HepG2 (cell line): ENCODE measurements around the gene ZNF117. TPM values are rescaled to one million over a fixed set of nuclear protein-coding genes. Genes with fewer than 3 reads are reported as not detected.

Experiments used
- CENPX ChIP-seq: sonication (generic); formaldehyde crosslinking; IDR thresholded peaks from 2 replicates; pipeline ENCODE4 v1.9.0; 2021; ENCODE audit warnings: mild to moderate bottlenecking, missing genetic modification reagents, moderate library complexity
- GFI1 ChIP-seq: sonication (generic); formaldehyde crosslinking; IDR thresholded peaks from 2 replicates; pipeline ENCODE4 v1.5.0; 2020; ENCODE audit warnings: missing genetic modification reagents, mild to moderate bottlenecking, borderline replicate concordance
- JUNB ChIP-seq: sonication (generic); formaldehyde crosslinking; IDR thresholded peaks from 2 replicates; pipeline ENCODE4 v1.8.0; 2022; ENCODE audit warnings: missing genetic modification reagents, mild to moderate bottlenecking, borderline replicate concordance
- KAT7 ChIP-seq: IDR thresholded peaks from 2 replicates; pipeline ENCODE4 v1.6.1; 2018; ENCODE audit warnings: borderline replicate concordance, missing compliant biosample characterization
- NFYC ChIP-seq: IDR thresholded peaks from 2 replicates; pipeline ENCODE4 v1.6.1; 2016; ENCODE audit warnings: missing genetic modification reagents, missing compliant biosample characterization
- NR2C2 ChIP-seq: sonication (generic); formaldehyde crosslinking; IDR thresholded peaks from 2 replicates; pipeline ENCODE4 v1.4.0; 2020; ENCODE audit warnings: missing genetic modification reagents, mild to moderate bottlenecking, moderate library complexity, borderline replicate concordance
- SAFB2 ChIP-seq: sonication (generic); formaldehyde crosslinking; IDR thresholded peaks from 2 replicates; pipeline ENCODE4 v1.5.1; 2020; ENCODE audit warnings: missing genetic modification reagents, low read depth, mild to moderate bottlenecking, borderline replicate concordance
- SIN3B ChIP-seq: fragments of 150-350 bp; IDR thresholded peaks from 2 replicates; pipeline ENCODE4 v1.6.1; 2014; ENCODE audit warnings: low read length
- TEAD2 ChIP-seq: sonication (generic); formaldehyde crosslinking; IDR thresholded peaks from 2 replicates; pipeline ENCODE4 v1.9.0; 2021; ENCODE audit warnings: missing genetic modification reagents
- TSC22D2 ChIP-seq: sonication (generic); formaldehyde crosslinking; IDR thresholded peaks from 2 replicates; pipeline ENCODE4 v1.5.1; 2020; ENCODE audit warnings: missing genetic modification reagents, mild to moderate bottlenecking, borderline replicate concordance
- ZKSCAN8 ChIP-seq: IDR thresholded peaks from 2 replicates; pipeline ENCODE4 v1.6.1; 2016; ENCODE audit warnings: borderline replicate concordance, missing genetic modification reagents, missing compliant biosample characterization
- ZNF136 ChIP-seq: sonication (generic); formaldehyde crosslinking; IDR thresholded peaks from 2 replicates; pipeline ENCODE4 v1.8.1; 2022; ENCODE audit warnings: low read depth, mild to moderate bottlenecking, moderate library complexity, missing genetic modification reagents
- ZNF33B ChIP-seq: sonication (generic); formaldehyde crosslinking; IDR thresholded peaks from 2 replicates; pipeline ENCODE4 v1.5.1; 2020; ENCODE audit warnings: mild to moderate bottlenecking, missing genetic modification reagents
- ZNF510 ChIP-seq: sonication (generic); formaldehyde crosslinking; IDR thresholded peaks from 2 replicates; pipeline ENCODE4 v1.4.0; 2020; ENCODE audit warnings: low read depth, mild to moderate bottlenecking, missing genetic modification reagents
- ZNF543 ChIP-seq: sonication (generic); formaldehyde crosslinking; IDR thresholded peaks from 2 replicates; pipeline ENCODE4 v1.4.0; 2020; ENCODE audit warnings: mild to moderate bottlenecking, missing genetic modification reagents
- ZNF7 ChIP-seq: IDR thresholded peaks from 2 replicates; pipeline ENCODE4 v1.6.1; 2016; ENCODE audit warnings: missing biosample characterization, missing genetic modification reagents
- polyA plus RNA-seq, 8 experiments: library from polyadenylated mRNA; depleted of rRNA in 3 of 8; stranded (reverse) in 7 of 8; unstranded in 1 of 8; fragments of >200 nt; fragmentation: Illumina TruSeq in 4 of 8; extraction: Trizol in 4 of 8; gene quantifications; 2 replicates each; pipeline versions ENCODE4 v1.2.1 to v1.2.3, GENCODE V29; 2011 to 2016; ENCODE audit warnings: low read depth in 4 of 8, missing spikeins in 1 of 8, mixed read lengths in 1 of 8; ENCODE audit not compliant: insufficient read depth in 1 of 8
- total RNA-seq, 5 experiments: library from RNA; depleted of rRNA; stranded (reverse); fragments of >200 nt; fragmentation: Illumina TruSeq; extraction: Trizol; gene quantifications; 2 replicates each; pipeline ENCODE4 v1.2.3, GENCODE V29; 2016; ENCODE audit warnings: low read depth in 1 of 5
- TF ChIP-seq, protein P1 (sequence below): IDR thresholded peaks from 2 replicates; pipeline ENCODE4 v1.6.1; 2016; ENCODE audit warnings: control low read depth
- TF ChIP-seq, protein P2 (sequence below): sonication (generic); formaldehyde crosslinking; IDR thresholded peaks from 2 replicates; pipeline ENCODE4 v1.8.1; 2023; ENCODE audit warnings: mild to moderate bottlenecking, missing genetic modification reagents, borderline replicate concordance
- TF ChIP-seq, protein P3 (sequence below): sonication (generic); formaldehyde crosslinking; conservative IDR thresholded peaks from 2 replicates; pipeline ENCODE4 v1.8.0; 2022; ENCODE audit warnings: low read depth, missing genetic modification reagents
- TF ChIP-seq, protein P4 (sequence below): IDR thresholded peaks from 2 replicates; pipeline ENCODE4 v1.6.1; 2018; ENCODE audit warnings: missing genetic modification reagents, mild to moderate bottlenecking, missing compliant biosample characterization
- TF ChIP-seq, protein P5 (sequence below): sonication (generic); formaldehyde crosslinking; IDR thresholded peaks from 2 replicates; pipeline ENCODE4 v1.5.0; 2020; ENCODE audit warnings: missing genetic modification reagents
- TF ChIP-seq, protein P6 (sequence below): sonication (generic); formaldehyde crosslinking; IDR thresholded peaks from 2 replicates; pipeline ENCODE4 v1.4.0; 2020; ENCODE audit warnings: missing genetic modification reagents
- TF ChIP-seq, protein P7 (sequence below): sonication (generic); formaldehyde crosslinking; IDR thresholded peaks from 2 replicates; pipeline ENCODE4 v1.4.0; 2020; ENCODE audit warnings: missing genetic modification reagents

ZNF117 gene
- total and polyA plus RNA-seq, 2 of the 13 experiments (the other 11 are each of a cell fraction or from before 2014, with no cell fraction given) = 6.6 to 20.0 TPM

DNA sequence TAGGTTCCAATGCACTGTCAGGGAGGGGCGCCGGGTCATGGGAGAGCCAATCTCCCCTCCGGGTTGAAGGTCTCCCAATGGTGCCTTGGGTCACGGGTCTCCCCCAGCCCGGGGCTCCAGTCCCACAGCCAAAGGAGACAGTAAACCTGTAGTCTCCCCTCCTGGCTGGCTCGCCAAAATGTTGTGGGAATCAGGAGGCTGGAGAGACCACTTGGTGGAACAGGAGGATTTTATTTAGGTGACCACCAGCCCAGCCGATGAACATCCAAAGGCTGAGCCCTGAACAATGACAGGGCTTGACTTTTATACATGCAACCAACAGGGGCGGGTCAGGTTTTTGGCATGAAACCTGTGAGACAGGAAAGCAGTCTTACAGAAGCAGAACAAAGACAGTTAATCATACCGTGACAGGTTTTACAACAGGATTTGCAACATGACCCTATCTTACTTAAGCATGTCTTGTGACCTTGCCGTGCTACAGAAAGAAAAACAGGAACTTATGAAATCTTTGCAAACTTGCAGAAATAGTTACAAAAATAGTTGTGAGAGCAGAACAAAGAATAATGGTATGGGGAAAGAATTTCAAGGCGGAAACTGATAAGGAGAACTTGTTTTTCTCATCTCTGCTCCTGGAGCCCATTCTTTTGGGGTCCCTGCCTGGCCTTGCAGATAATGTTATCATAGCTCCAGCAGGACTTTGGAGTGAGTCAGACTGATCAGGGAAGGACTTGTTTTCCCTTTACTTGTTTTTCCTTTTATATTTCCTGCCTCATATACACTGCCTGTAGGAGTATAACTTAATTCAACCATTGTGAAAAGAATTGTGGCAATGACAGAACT lies 8.5 kb upstream of the ZNF117 start (continued):
- TF ChIP-seq ZKSCAN8 (CRISPR knock-in tag) = peak; percentile 95
- TF ChIP-seq, protein P1, sequence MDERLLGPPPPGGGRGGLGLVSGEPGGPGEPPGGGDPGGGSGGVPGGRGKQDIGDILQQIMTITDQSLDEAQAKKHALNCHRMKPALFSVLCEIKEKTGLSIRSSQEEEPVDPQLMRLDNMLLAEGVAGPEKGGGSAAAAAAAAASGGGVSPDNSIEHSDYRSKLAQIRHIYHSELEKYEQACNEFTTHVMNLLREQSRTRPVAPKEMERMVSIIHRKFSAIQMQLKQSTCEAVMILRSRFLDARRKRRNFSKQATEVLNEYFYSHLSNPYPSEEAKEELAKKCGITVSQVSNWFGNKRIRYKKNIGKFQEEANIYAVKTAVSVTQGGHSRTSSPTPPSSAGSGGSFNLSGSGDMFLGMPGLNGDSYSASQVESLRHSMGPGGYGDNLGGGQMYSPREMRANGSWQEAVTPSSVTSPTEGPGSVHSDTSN = peak; percentile 85
- TF ChIP-seq, protein P2, sequence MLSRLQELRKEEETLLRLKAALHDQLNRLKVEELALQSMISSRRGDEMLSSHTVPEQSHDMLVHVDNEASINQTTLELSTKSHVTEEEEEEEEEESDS (CRISPR knock-in tag) = no peak
- TF ChIP-seq TSC22D2 (CRISPR knock-in tag) = 0 out of 2 replicates have a peak, but pooled peaks have one; percentile 20
- TF ChIP-seq ZNF136 (CRISPR knock-in tag) = 0 out of 2 replicates have a peak, but pooled peaks have one; percentile 5
- TF ChIP-seq TEAD2 (CRISPR knock-in tag) = no peak
- TF ChIP-seq KAT7 (CRISPR knock-in tag) = no peak
- TF ChIP-seq, protein P3, sequence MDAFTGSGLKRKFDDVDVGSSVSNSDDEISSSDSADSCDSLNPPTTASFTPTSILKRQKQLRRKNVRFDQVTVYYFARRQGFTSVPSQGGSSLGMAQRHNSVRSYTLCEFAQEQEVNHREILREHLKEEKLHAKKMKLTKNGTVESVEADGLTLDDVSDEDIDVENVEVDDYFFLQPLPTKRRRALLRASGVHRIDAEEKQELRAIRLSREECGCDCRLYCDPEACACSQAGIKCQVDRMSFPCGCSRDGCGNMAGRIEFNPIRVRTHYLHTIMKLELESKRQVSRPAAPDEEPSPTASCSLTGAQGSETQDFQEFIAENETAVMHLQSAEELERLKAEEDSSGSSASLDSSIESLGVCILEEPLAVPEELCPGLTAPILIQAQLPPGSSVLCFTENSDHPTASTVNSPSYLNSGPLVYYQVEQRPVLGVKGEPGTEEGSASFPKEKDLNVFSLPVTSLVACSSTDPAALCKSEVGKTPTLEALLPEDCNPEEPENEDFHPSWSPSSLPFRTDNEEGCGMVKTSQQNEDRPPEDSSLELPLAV (CRISPR knock-in tag) = no peak
- TF ChIP-seq ZNF7 = no peak
- TF ChIP-seq ZNF543 = peak; percentile 52; the same call in 1 of the 2 replicates
- peak; percentile 60; the same call in 1 of the 2 replicates for TF ChIP-seq GFI1 (CRISPR knock-in tag)
- TF ChIP-seq, protein P4, sequence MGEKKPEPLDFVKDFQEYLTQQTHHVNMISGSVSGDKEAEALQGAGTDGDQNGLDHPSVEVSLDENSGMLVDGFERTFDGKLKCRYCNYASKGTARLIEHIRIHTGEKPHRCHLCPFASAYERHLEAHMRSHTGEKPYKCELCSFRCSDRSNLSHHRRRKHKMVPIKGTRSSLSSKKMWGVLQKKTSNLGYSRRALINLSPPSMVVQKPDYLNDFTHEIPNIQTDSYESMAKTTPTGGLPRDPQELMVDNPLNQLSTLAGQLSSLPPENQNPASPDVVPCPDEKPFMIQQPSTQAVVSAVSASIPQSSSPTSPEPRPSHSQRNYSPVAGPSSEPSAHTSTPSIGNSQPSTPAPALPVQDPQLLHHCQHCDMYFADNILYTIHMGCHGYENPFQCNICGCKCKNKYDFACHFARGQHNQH (CRISPR knock-in tag) = peak; percentile 63
- TF ChIP-seq CENPX (CRISPR knock-in tag) = no peak
- peak; percentile 12; the same call in 1 of the 2 replicates for TF ChIP-seq NFYC (CRISPR knock-in tag)
- TF ChIP-seq, protein P5, sequence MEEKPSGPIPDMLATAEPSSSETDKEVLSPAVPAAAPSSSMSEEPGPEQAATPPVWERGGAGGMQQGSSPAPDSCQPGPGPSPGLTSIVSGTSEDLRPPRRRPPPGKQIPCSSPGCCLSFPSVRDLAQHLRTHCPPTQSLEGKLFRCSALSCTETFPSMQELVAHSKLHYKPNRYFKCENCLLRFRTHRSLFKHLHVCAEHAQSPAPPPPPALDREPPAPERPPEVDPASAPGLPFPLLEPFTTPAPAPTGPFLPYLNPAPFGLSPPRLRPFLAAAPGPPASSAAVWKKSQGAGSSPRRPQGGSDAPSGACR (CRISPR knock-in tag) = no peak
- TF ChIP-seq SAFB2 (CRISPR knock-in tag) = no peak
- peak; percentile 85 for TF ChIP-seq NR2C2 (CRISPR knock-in tag)
- TF ChIP-seq, protein P6, sequence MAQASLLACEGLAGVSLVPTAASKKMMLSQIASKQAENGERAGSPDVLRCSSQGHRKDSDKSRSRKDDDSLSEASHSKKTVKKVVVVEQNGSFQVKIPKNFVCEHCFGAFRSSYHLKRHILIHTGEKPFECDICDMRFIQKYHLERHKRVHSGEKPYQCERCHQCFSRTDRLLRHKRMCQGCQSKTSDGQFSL = no peak
- 0 out of 2 replicates have a peak, but pooled peaks have one; percentile 42 for TF ChIP-seq JUNB (CRISPR knock-in tag)
- 0 out of 2 replicates have a peak, but pooled peaks have one; percentile 17 for TF ChIP-seq ZNF33B
- TF ChIP-seq SIN3B = no peak
- TF ChIP-seq, protein P7, sequence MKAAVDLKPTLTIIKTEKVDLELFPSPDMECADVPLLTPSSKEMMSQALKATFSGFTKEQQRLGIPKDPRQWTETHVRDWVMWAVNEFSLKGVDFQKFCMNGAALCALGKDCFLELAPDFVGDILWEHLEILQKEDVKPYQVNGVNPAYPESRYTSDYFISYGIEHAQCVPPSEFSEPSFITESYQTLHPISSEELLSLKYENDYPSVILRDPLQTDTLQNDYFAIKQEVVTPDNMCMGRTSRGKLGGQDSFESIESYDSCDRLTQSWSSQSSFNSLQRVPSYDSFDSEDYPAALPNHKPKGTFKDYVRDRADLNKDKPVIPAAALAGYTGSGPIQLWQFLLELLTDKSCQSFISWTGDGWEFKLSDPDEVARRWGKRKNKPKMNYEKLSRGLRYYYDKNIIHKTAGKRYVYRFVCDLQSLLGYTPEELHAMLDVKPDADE = no peak
- 0 out of 2 replicates have a peak, but pooled peaks have one; percentile 48 for TF ChIP-seq ZNF510 (CRISPR knock-in tag)
